Vagina (tissue), 2 donors: ENCODE measurements around the gene STAT6.

Experiments
- CTCF ChIP-seq, 3 experiments: fragments of 450-650 bp in 2 of 3; fragments of 200-600 bp in 1 of 3; sonication (generic) in 1 of 3; IDR thresholded peaks; one replicate each; pipeline ENCODE4 v1.5.1; 2017 to 2019; ENCODE audit warnings: antibody characterized with exemption in 3 of 3, mild to moderate bottlenecking in 2 of 3, moderate library complexity in 2 of 3
- POLR2A ChIP-seq, 2 donors: fragments of 450-650 bp; IDR thresholded peaks; one replicate each; pipeline ENCODE4 v1.6.1; 2017; ENCODE audit warnings: antibody characterized with exemption in 2 of 2, mild to moderate bottlenecking in 2 of 2, moderate library complexity in 2 of 2

GRCh38 chr12:57124261-57124877 is 13.2 kb upstream of the STAT6 start:
- TF ChIP-seq CTCF (IDR thresholded peaks at IDR 0.05) (peak; percentile 89 to 97 (median 96)), POLR2A (IDR thresholded peaks at IDR 0.05) (no peak)
